PC-9 (cell line): ENCODE results near the gene GAL3ST1.
"Not testable (repeated sequence)": the region's sequence is repeated elsewhere in the genome, so short reads cannot be mapped to it uniquely, and the experiment has no call there.

ENCODE experiments used
- CTCF ChIP-seq: fragments of 200-600 bp; sonication (generic); conservative IDR thresholded peaks from 2 replicates; pipeline ENCODE4 v1.6.1; 2017; ENCODE audit warnings: mixed run types, antibody characterized with exemption, mild to moderate bottlenecking, moderate library complexity
- EZH2 ChIP-seq: fragments of 200-600 bp; sonication (generic); IDR thresholded peaks from 2 replicates; pipeline ENCODE4 v1.8.0; 2017; ENCODE audit warnings: antibody characterized with exemption, low read depth

GRCh38 chr22:30619909-30620308 is 45.4 kb upstream of the GAL3ST1 start:
- TF ChIP-seq CTCF, EZH2: not testable (repeated sequence)
